GM03348 (cell line): ENCODE measurements around the gene CCDC170.

Source experiments
- DNase-seq: peaks from one replicate; pipeline ENCODE4 v3.0.0; 2012; ENCODE audit warnings: low spot score

Gene CCDC170

GRCh38 chr6:151658091-151658490 lies 164.3 kb downstream of the CCDC170 start:
- no peak for DNase-seq

- DNase-seq, result no peak
Observed at GRCh38 chr6:151659212-151659611, 165.4 kb downstream of the CCDC170 start.

- DNase-seq, result no peak
Observed at GRCh38 chr6:151661509-151661908, 167.7 kb downstream of the CCDC170 start.

DNA sequence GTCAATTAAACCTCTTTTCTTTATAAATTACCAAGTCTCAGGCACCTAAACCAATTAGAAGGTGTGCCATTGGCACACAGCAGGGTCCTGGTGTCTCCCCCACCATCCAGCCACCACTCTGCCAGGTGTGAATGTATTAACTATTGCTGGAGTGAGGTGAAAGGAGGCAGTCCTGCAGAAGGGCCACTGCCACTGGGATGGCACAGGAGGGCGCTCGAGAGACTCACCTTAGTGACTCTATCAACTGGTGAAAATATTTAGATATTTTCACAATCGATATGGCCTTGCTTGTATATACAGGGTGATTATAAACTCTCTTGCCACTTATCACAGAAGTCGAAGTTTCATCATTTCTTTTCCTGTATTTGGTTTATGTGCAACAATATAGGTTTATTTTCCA lies 168.1 kb downstream of the CCDC170 start:
- DNase-seq, result no peak

GRCh38 chr6:151663559-151663958 lies 169.7 kb downstream of the CCDC170 start:
- DNase-seq, result no peak

GRCh38 chr6:151664390-151664789 lies 170.6 kb downstream of the CCDC170 start:
- no peak for DNase-seq

DNA sequence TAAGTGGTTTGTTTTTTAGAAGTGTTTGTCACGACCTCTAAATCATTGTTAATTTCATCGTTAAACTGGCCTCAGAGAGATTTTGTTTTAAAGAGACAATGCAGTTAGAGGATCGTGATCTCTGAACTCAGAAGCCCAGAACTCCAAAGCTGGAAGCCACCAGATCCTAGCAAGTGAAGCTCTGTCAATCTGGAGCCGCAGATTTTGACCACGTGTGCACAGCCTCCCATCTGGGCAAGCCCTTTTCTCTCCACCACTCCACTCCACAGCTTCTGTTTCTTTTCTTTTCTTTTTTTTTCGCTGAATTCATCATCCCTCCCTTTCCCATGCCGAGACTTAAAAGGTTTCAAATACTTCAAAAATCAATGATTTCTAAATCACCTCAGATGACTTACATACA lies 171.5 kb downstream of the CCDC170 start:
- no peak for DNase-seq

- DNase-seq, result no peak
Observed at GRCh38 chr6:151666526-151666925, 172.7 kb downstream of the CCDC170 start.

- no peak for DNase-seq
Observed at GRCh38 chr6:151669208-151669560, 175.4 kb downstream of the CCDC170 start.

GRCh38 chr6:151670116-151670515 lies 176.3 kb downstream of the CCDC170 start:
- no peak for DNase-seq
